ENCODE data around the gene TMEM259.
A peak's percentile ranks its signal among the peaks of the same experiment; 100 is the strongest.

The TMEM259 gene

GRCh38 chr19:1002600-1002999 lies 18.3 kb downstream of the TMEM259 start:
- DNase-seq (ENCODE audit: low read depth): no peak

GRCh38 chr19:1001538-1002166 lies 19.3 kb downstream of the TMEM259 start:
- DNase-seq (ENCODE audit: low read depth): peak; percentile 66

- DNase-seq (ENCODE audit: low read depth): no peak
These were observed 20.1 kb downstream of the TMEM259 start for GRCh38 chr19:1000591-1001537.

GRCh38 chr19:1000095-1000494 lies 20.8 kb downstream of the TMEM259 start, which contains the start of gene GRIN3B:
GRIN3B (plus strand) TSS chr19:1000419; CDS start chr19:1000438, 19 bp downstream.
- DNase-seq (ENCODE audit: low read depth): peak; percentile 59

- DNase-seq (ENCODE audit: low read depth): no peak
These were observed 21.6 kb downstream of the TMEM259 start for GRCh38 chr19:999379-999719.

- DNase-seq (ENCODE audit: low read depth): no peak
These were observed 22.9 kb downstream of the TMEM259 start for GRCh38 chr19:998064-998463.

- peak; percentile 54 for DNase-seq (ENCODE audit: low read depth)
These were observed 24.7 kb downstream of the TMEM259 start for GRCh38 chr19:996051-996838.

GRCh38 chr19:995051-995827 lies 25.7 kb downstream of the TMEM259 start:
- DNase-seq (ENCODE audit: low read depth): no peak

- no peak for DNase-seq (ENCODE audit: low read depth)
These were observed 26.4 kb downstream of the TMEM259 start for GRCh38 chr19:994516-994915.

GRCh38 chr19:993831-994393 lies 27.0 kb downstream of the TMEM259 start:
- DNase-seq (ENCODE audit: low read depth): no peak

- no peak for DNase-seq (ENCODE audit: low read depth)
These were observed 27.5 kb downstream of the TMEM259 start for GRCh38 chr19:993361-993830.

- DNase-seq (ENCODE audit: low read depth): no peak
These were observed 28.3 kb downstream of the TMEM259 start for GRCh38 chr19:992670-993055.

GRCh38 chr19:991932-992669 lies 28.8 kb downstream of the TMEM259 start:
- no peak for DNase-seq (ENCODE audit: low read depth)

GRCh38 chr19:991174-991931 lies 29.6 kb downstream of the TMEM259 start:
- DNase-seq (ENCODE audit: low read depth): peak; percentile 48

- no peak for DNase-seq (ENCODE audit: low read depth)
These were observed 30.2 kb downstream of the TMEM259 start for GRCh38 chr19:990746-991145.

- DNase-seq (ENCODE audit: low read depth): no peak
These were observed 30.8 kb downstream of the TMEM259 start for GRCh38 chr19:990119-990571.

- DNase-seq (ENCODE audit: low read depth): no peak
These were observed 31.4 kb downstream of the TMEM259 start for GRCh38 chr19:989381-990081.

GRCh38 chr19:988510-988909 lies 32.4 kb downstream of the TMEM259 start:
- DNase-seq (ENCODE audit: low read depth): no peak

- DNase-seq (ENCODE audit: low read depth): no peak
These were observed 32.8 kb downstream of the TMEM259 start for GRCh38 chr19:988081-988480.

Measured in activated T-cell treated with anti-CD3 and anti-CD28 coated beads for 24 hours (primary cell).